GM21619 (cell line): ENCODE measurements around the gene NSDHL.

Source experiments
- ATAC-seq: cut with Tn5 transposase; IDR thresholded peaks from one replicate; pipeline ENCODE4 v1.9.1; 2021; ENCODE audit not compliant: unreplicated experiment

NSDHL gene

GRCh38 chrX:152892999-152893891 lies 62.4 kb downstream of the NSDHL start:
- ATAC-seq, result no peak

- no peak for ATAC-seq
These were observed 63.2 kb downstream of the NSDHL start for GRCh38 chrX:152893980-152894610.

- no peak for ATAC-seq
These were observed 64.3 kb downstream of the NSDHL start for GRCh38 chrX:152895121-152895520.

GRCh38 chrX:152895724-152896420 lies 65.0 kb downstream of the NSDHL start:
- no peak for ATAC-seq

GRCh38 chrX:152896450-152896849 lies 65.6 kb downstream of the NSDHL start:
- no peak for ATAC-seq

GRCh38 chrX:152897222-152898131 lies 66.6 kb downstream of the NSDHL start, which contains the start of gene ZNF185:
TSS of gene ZNF185 (plus strand) at chrX:152898067. CDS start at chrX:152914490, 16,423 bp downstream.
- no peak for ATAC-seq

- no peak for ATAC-seq
These were observed 67.6 kb downstream of the NSDHL start for GRCh38 chrX:152898442-152898841.

- no peak for ATAC-seq
These were observed 68.4 kb downstream of the NSDHL start for GRCh38 chrX:152899111-152899873.

- ATAC-seq, result no peak
These were observed 69.2 kb downstream of the NSDHL start for GRCh38 chrX:152899874-152900719.

- ATAC-seq, result no peak
These were observed 70.1 kb downstream of the NSDHL start for GRCh38 chrX:152900937-152901445.

- ATAC-seq, result no peak
These were observed 71.1 kb downstream of the NSDHL start for GRCh38 chrX:152901816-152902501.

GRCh38 chrX:152902502-152902820 lies 71.6 kb downstream of the NSDHL start:
- no peak for ATAC-seq

- no peak for ATAC-seq
These were observed 72.7 kb downstream of the NSDHL start for GRCh38 chrX:152903589-152903988.

GRCh38 chrX:152904151-152905080 lies 73.6 kb downstream of the NSDHL start:
- no peak for ATAC-seq

- no peak for ATAC-seq
These were observed 74.2 kb downstream of the NSDHL start for GRCh38 chrX:152905081-152905420.

GRCh38 chrX:152907084-152907651 lies 76.3 kb downstream of the NSDHL start:
- ATAC-seq, result no peak

- ATAC-seq, result no peak
These were observed 77.6 kb downstream of the NSDHL start for GRCh38 chrX:152908486-152908885.
